ENCODE measurements around the gene HSPA12B.

HSPA12B gene

GRCh38 chr20:3705491-3705969 lies 27.0 kb upstream of the HSPA12B start:
- FAIRE-seq = no peak

- FAIRE-seq = no peak
Measured at GRCh38 chr20:3705970-3706739, 26.3 kb upstream of the HSPA12B start.

- no peak for FAIRE-seq
Measured at GRCh38 chr20:3706774-3707507, 25.5 kb upstream of the HSPA12B start.

GRCh38 chr20:3707508-3707899 lies 25.0 kb upstream of the HSPA12B start:
- FAIRE-seq = no peak

GRCh38 chr20:3710011-3710466 lies 22.4 kb upstream of the HSPA12B start:
- no peak for FAIRE-seq

- no peak for FAIRE-seq
Measured at GRCh38 chr20:3710703-3711483, 21.6 kb upstream of the HSPA12B start.

- FAIRE-seq = no peak
Measured at GRCh38 chr20:3711484-3711941, 21.0 kb upstream of the HSPA12B start.

- no peak for FAIRE-seq
Measured at GRCh38 chr20:3712279-3712873, 20.1 kb upstream of the HSPA12B start, which contains the start of gene SIGLEC1. SIGLEC1 (minus strand) TSS chr20:3712600; CDS start chr20:3707128, 5,472 bp downstream.

GRCh38 chr20:3714092-3714491 lies 18.4 kb upstream of the HSPA12B start:
- FAIRE-seq = no peak

GRCh38 chr20:3716195-3716834 lies 16.2 kb upstream of the HSPA12B start:
- no peak for FAIRE-seq

- FAIRE-seq = no peak
Measured at GRCh38 chr20:3719046-3719445, 13.4 kb upstream of the HSPA12B start.

GRCh38 chr20:3720068-3720467 lies 12.4 kb upstream of the HSPA12B start:
- FAIRE-seq = no peak

- FAIRE-seq = no peak
Measured at GRCh38 chr20:3720626-3721025, 11.9 kb upstream of the HSPA12B start.

- FAIRE-seq = no peak
Measured at GRCh38 chr20:3721912-3722311, 10.6 kb upstream of the HSPA12B start.

- FAIRE-seq = no peak
Measured at GRCh38 chr20:3723284-3723683, 9.2 kb upstream of the HSPA12B start.

GRCh38 chr20:3724356-3724755 lies 8.1 kb upstream of the HSPA12B start:
- FAIRE-seq = no peak

- no peak for FAIRE-seq
Measured at GRCh38 chr20:3727401-3728021, 5.0 kb upstream of the HSPA12B start.

GRCh38 chr20:3728354-3728753 lies 4.1 kb upstream of the HSPA12B start:
- no peak for FAIRE-seq

- no peak for FAIRE-seq
Measured at GRCh38 chr20:3728876-3729275, 3.6 kb upstream of the HSPA12B start.

GRCh38 chr20:3729378-3729777 lies 3.1 kb upstream of the HSPA12B start:
- no peak for FAIRE-seq

GRCh38 chr20:3729811-3730540 lies 2.5 kb upstream of the HSPA12B start:
- FAIRE-seq = no peak
